Measurements from ENCODE around the gene MPIG6B.

- no peak for TF ChIP-seq CTCF (IDR thresholded peaks at IDR 0.05; ENCODE audit: low read depth, low read length, missing input control)
- no peak for TF ChIP-seq RAD21 (IDR thresholded peaks at IDR 0.05)
- TF ChIP-seq FOXA1 (IDR thresholded peaks at IDR 0.05): no peak
These were observed 52.0 kb downstream of the MPIG6B start for GRCh38 chr6:31775184-31775583.
